Astrocyte of the hippocampus (primary cell): ENCODE data around the gene KRT17.
"Not testable (repeated sequence)": the region's sequence is repeated elsewhere in the genome, so short reads cannot be mapped to it uniquely, and the experiment has no call there.

Experiments used
- DNase-seq: peaks from one replicate; pipeline ENCODE4 v3.0.0; 2011; ENCODE audit warnings: low read depth, low spot score

Gene KRT17

DNA sequence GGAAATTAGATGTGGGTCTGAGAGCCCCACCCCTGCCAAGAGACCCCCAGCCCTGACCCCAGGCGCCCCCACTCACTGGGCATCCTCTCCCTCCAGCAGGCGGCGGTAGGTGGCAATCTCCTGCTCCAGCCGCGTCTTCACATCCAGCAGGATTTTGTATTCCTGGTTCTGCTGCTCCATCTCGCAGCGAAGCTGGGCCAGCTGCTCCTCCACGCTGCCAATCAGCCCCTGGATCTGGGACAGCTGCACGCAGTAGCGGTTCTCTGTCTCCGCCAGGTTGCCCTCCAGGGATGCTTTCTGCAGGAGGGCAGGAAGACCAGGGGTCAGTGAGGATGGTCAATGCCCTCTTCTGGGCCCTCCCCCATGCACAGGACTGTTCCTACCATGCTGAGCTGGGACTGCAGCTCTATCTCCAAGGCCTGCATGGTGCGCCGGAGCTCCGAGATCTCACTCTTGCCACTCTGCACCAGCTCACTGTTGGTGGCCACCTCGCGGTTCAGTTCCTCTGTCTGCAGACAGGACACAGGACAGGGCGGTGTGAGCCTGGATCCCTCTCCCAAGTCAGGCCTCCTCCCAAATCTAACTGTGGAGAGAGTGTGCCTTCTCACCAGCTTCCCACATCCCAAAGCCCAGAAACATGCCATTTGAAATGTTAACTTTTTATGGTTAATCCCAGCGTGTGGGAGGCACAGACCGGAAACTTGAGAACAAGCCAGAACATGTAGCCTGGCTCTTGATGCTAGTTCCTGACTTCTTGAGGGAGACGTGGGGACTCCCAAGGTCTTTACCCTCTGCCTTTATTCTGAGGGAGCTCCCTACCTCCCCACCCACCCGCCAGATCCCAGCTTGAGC is 3.6 kb downstream of the KRT17 start:
- DNase-seq: no peak

DNA sequence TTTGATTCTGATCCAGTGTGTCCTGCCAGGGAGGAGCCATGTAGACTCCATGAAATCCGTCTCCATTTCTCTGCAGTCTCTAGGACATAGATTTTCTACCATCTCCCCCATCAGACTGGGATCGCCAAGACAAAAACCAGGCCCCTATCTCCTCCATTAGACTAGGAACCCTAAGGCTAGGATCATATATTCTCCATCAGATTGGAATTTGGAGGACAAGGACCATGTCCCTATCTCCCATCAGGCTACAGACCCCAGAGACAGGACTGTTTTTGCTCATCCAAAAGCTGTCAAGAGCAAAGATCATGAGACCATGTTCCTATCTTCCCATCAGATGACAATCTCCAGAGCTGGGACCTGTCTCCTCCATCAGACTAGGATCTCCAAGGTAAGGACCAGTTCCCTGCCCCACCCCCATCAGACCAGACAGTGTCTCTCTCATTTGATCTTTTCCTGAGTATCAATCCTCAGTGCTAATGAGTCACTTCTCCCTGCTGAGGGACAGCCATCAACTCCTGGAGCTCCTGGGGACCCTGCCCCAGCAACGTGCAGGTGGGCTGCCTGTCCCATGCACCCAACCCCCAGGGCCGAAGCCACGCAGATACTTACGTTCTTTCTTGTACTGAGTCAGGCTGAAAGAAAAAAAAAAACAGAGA is 4.3 kb downstream of the KRT17 start:
- not testable (repeated sequence) for DNase-seq

GRCh38 chr17:41619036-41619926 is 5.1 kb downstream of the KRT17 start:
- no peak for DNase-seq

GRCh38 chr17:41618341-41619035 is 5.9 kb downstream of the KRT17 start:
- DNase-seq: no peak

GRCh38 chr17:41617698-41618097 is 6.7 kb downstream of the KRT17 start:
- DNase-seq: no peak

DNA sequence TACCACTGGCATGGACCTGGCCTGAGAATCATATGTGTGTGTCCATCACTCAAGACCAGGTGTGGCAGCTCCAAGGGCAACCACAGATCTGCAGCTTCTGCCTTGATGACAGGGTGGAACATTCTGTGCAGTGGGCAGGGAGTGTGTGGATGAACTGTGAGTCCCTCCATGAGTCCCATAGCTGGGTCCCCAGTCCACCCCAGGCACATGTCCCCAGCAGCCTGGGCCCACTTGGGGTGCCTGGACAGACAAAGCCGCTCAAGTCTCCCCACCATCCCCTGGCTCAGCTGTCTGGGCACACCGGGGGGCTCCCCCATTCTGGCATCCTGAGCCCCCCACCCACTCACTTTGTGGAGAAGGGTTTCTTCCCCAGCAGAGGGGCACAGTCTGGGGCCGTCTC is 7.2 kb downstream of the KRT17 start:
- DNase-seq: no peak

DNA sequence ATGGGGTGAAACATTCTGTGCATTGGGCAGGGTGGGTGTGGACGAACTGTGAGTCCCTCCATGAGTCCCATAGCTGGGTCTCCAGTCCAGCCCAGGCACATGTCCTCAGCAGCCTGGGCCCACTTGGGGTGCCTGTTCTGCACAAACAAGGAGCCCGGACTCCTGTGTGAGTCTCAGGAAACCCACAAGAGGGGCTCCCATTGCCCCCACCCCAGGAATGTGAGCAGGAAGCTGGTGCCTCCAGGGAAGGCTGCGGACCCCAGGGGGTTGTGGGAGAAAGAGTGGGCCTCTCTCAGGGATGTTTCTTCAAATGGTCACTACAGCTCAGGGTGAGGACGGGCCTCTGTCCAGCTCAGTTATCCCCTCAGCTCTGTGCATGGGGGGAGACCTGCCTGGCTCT is 7.9 kb downstream of the KRT17 start:
- not testable (repeated sequence) for DNase-seq

DNA sequence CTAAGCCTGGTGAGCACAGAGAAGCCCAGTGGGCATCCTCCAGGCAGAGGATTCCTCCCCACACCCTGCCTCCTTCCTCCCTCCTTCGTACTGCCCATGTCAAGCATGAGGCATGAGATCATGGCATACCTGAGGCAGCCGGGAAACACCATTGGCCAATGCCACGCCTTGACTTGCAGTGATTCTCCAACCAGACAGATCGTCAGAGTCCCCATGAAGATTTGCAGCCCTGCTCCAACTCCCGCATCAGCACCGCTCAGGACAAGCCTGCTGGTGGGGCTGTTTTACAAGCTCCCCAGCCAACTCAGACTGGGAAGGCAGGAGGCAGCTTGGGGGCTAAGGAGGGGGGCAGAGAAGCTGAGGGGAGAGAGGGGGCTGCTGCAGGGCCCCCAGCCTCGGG is 8.9 kb downstream of the KRT17 start:
- DNase-seq: peak; percentile 45

DNA sequence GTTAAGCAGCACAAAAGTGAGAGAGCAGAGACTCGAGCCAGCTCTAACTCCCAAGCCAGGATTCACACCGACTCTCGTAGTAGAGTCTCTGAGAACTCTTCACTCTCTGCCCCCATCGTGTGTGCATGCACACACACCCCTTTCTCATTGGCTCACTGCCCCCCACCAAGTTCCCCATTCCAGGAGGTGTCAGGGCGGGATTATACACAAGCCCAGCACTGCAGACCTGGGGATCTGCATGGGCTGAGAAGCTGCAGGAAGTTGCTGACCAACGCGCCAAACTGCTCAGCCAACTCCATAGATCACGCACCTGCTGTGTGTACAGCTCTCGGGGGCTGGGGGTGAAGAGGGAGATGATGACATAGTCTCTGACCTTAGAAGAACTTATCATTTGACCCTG is 9.6 kb downstream of the KRT17 start:
- DNase-seq: not testable (repeated sequence)

- no peak for DNase-seq
These were observed 10.3 kb downstream of the KRT17 start for GRCh38 chr17:41614098-41614497.

DNA sequence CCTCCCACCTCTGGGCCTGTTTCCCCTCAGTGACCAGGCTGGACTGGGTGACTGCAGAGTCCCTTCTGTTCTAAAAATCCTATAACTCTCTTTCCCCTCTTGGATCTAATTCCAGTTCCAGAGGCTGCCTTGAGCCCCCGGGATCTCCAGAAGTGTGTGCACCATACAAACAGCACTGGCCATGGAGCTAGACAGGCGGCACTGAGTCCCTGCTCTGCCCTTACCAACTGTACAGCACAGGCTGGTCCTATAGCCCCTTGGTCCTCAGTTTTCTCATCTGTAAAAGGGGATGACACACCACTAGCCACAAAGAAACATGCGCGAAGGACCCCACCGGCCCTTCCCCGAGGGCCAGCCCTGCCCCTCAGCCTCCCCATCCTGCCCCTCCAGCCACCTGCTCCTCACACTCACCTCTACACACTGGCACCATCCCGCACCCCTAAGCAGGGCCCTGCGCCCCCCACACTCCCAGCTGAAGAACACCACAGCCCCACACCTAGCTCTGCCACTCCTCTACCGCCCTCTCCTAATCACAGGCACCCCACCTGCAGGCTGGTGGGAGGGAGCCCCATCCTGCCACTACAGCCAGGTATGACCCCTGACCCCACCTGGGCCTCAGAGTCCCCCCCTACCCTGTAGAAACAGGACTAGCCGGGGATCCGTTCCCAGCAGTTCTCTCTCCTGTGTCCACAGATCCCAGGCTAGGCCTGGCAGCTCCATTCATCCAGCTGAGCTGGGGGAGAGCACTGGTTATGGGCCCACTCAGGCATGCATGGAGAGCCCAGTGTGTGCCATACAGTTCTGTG is 10.9 kb downstream of the KRT17 start:
- DNase-seq: no peak

DNA sequence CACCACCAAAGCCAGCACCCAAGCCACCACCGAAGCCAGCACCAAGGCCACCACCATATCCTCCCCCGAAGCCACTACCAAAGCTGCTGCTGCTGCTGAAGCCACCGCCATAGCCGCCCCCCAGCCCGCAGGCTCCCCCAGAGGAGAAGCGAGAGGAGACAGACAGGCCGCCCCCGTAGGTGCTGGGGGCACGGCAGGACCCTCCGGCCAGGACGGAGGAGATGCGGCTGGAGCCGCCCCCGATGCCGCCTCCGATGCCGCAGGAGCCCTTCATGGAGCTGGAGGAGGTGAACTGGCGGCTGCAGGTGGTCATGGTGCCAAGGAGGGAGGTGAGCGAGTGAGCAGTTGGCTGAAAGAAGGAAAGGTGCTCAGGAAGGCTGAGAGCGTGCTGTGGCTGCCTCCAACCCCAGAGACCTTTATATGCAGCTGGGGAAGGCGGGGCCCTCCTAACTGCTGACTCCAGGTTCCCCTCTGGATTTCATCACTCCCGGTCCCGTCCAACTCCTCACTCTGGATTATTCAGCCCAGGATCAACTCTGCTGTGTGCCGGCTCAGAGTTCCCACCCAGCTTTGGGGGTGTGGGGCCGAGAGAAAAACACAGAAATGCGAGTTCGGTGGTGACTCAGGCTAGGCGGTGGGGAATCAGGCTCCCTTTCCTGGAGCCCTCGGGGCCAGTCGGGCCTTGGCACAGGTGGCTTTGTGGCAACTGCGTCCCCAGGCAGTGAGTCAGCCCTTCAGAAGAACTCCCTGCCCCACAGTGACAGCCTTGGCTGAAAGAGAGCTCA is 11.8 kb downstream of the KRT17 start, which contains the start of gene KRT16:
KRT16 (minus strand) TSS at position 392 of the 785 bp plus-strand sequence; CDS start at position 313, 79 bp downstream.
- peak; percentile 74 for DNase-seq

- no peak for DNase-seq
These were observed 13.3 kb downstream of the KRT17 start for GRCh38 chr17:41610965-41611640.

DNA sequence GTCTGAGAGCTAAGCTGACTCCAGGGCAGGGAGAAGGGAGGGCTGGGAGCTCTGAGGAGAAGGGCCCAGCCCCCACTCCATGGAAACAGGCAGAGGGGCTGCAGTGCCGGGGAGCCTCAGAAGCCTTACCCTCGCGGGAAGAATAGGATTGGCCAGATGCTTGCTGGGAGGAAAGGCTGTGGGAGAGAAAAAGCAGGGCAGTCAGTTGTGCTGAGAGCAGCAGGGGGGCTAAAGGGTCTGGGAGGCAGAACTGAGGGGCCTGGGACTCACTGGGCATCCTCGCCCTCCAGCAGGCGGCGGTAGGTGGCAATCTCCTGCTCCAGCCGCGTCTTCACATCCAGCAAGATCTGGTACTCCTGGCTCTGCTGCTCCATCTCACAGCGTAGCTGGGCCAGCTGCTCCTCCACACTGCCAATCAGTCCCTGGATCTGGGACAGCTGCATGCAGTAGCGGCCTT is 14.3 kb downstream of the KRT17 start:
- DNase-seq: not testable (repeated sequence)

GRCh38 chr17:41606930-41607329 is 17.4 kb downstream of the KRT17 start:
- DNase-seq: not testable (repeated sequence)

DNA sequence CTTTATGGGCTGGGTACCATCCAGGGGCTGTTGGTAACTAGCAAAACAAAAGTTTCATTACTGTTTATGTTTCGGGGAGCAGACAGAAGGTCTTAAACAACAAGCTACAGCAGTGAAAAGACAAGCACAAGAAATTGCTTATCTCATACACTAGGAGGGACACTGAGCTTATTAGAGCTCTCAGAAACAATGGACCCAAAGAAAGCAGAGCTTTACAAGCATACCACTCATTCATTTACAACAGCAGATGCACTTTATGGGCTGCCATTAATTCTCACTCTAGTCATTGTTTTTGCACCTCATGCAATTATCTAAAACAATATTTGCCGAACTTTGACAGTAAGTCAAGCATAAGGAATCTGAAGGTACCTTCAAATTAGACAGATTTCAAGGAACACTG is 21.9 kb downstream of the KRT17 start:
- DNase-seq: no peak

DNA sequence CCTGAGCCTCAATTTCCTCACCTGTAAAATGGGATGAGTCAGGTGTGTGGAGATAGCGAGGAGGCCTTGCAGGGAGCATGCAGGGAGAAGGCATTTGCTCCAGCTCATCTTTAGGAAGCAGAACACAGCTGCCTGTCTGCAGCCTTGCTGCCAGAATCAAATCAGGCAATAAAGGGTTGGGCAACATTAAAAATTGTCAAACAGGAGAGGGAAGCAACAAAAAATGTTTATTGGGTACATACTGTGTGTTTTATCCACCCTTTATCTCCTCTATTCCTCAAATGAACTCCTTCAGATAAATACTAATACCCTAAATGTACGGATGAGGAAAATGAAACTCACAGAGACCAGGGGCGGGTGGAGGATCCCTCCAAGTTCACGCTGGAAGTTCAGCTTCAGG is 24.1 kb downstream of the KRT17 start:
- no peak for DNase-seq

- no peak for DNase-seq
These were observed 24.7 kb downstream of the KRT17 start for GRCh38 chr17:41599680-41600079.

DNA sequence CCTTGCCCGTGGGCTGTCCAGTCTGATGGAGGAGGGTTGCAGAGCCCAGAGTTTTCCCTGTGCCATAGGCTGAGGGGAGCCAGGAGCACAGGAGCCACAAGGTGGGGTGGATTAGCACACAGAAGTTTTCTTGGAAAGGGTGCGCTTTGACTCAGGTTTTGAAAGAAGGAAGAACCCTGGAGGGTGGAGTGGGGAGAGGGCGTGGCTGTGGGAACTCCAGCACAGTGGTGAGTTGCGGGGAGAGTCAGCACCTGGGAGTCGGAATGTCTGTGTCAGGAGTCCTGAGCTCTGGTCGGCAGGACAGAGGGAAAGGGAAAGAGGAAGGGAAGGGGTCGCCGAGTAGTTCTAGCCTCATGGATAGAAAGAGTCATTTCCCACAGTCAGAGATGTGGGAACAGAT is 28.8 kb downstream of the KRT17 start:
- DNase-seq: no peak
